Measurements from ENCODE around the gene SORBS1.
"Not testable (repeated sequence)": the region's sequence is repeated elsewhere in the genome, so short reads cannot be mapped to it uniquely, and the experiment has no call there.

The SORBS1 gene

DNA sequence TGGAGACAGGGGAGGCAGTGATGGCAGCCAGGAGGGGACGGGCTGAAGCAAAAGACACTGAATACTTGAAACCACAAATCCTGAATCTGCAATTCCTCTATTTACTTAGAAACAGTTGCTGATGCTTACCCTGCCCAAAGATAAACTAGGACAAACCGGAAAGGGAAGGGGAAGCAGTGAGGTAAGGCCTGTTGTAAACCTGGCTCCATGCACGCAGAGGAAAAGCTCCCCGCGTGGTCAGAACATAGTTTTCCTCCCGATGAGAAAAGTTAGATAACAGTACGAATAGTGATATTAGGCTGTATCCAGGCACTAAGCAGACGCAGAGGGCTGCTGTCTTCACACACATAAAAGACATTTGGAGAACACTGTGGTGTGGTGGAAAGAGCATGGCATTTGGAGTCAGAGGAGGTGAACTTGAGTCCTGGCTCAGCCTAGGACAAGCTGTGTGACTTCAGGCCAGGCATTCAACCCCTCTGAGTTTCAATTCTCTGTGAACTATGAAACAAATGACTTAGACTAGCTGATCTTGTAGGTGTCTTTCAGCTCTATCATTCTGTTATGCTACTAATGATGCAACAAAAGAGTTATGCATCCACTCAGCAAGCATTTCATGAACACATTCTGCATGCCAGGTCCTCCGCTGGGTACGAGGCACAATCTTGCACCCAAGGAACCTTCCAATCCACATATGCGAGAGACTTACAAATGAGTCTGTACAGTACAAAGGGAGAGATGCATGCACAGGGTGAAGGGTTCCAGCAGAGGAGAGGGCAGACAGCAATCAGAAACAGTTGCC is 80.9 kb downstream of the SORBS1 start:
- no peak for DNase-seq

DNA sequence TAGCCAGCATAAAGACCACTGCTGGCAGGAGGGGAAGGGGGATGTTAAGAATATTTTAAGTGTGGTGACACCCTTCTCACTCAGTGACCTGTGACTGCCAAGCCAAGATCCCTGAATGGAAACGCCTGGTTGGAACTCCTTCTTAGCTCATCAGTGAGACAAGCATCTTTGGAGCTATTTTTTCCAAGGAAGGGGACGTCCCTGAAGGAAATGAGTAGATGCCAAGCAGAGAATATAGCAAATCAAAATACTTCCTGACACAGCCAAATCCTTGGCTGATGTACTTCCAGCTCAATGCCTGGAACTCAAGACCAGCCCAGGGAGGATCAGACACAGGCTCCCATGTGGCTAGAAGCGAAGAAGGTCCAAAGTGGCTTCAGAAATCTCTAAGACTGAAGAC is 82.2 kb downstream of the SORBS1 start:
- DNase-seq: no peak

DNA sequence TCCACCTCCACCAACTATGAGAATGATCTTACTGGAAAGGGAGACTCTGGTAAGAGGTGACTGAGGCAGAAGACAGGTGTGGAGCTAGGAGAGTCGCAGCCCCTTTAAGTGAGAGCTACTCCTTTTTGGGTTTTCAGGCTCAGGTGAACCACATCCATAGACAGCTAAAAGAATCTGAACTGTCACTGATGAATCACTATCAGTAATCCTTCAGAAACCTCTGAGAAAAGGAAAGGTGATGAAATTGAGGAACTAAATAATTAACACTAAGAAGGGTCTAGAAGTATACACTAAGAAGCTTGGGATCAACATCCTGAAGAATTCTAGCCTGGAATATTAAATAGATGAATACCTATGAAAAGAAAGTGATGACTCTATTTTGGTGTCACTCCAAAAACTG is 83.0 kb downstream of the SORBS1 start:
- DNase-seq: no peak

DNA sequence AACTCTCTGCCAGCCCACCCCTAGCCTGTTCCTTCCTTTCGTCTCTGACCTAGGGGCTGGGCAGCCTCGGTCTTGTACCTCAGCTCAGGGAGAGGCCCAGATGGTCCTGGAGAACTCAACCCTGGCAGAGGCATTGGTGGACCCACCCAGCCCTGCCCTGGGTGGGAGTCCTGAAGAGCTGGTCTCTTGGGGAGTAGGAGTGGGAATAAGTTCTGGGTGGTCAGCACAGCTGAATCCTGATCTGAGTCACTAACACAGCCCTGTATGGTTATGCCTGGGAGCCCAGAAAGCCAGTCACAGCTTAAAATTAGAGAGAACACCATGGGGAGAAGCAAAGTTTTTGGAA is 84.0 kb downstream of the SORBS1 start:
- DNase-seq: no peak

DNA sequence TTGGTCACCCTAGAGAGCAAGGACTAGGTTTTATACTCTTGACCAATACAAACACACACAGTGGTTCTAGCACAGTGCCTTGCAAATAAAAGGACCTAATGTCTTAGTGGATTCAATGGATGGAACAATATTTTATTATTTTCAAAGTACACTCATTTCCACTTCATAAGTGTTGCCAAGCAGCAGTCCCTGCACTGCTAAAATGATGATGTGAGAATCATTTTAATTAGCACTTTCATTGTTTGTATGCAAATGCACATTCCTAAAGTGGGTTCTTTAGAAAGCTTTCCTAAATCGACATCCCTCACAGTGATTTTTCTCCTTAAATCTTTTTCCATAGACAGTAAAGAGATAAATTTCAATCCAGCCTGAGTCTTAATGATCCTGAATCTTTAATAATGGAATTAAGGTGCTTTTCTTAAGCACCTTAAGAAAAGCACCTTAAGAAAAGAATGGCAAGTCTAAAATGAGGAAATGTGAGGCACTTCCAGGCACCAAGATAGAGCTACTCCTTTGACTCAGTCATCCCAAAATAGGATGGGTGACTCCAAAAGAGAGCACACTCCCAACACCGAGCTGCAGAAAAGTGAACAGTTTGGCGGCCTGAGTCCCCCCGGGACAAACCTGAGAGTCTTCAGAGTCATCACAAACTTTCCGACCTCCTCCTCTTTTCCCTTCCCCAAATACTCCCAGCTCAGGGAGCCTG is 84.5 kb downstream of the SORBS1 start:
- no peak for DNase-seq

DNA sequence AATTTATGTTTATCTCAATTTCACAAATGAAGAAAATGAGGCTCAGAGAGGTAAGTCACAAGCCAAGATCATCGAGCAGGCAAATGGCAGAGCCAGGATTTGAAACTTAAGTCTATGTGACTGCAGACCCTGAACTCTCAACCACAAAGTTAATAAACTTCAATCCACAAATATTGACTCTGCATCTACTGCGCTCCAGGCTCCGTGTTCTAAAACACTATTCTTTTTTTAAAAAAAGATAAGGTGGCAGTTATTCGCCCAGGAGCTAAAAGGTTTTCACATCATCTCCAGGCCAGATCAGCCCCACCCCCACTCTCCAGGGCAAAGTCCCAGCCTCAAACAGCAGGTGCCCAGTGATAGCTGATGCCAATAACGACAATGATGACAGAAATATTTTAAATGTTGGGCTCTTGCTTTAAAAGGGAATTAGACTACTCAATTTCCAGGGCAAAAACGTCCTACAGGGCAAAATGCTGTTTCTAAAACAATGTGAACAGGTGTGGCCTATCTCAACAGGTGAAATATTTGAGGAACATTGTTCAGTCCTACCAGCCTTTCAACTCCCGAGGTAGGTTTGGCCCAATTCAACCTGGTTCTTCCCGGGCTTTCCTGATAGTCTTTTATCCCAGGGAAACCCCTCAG is 85.2 kb downstream of the SORBS1 start:
- DNase-seq: no peak

DNA sequence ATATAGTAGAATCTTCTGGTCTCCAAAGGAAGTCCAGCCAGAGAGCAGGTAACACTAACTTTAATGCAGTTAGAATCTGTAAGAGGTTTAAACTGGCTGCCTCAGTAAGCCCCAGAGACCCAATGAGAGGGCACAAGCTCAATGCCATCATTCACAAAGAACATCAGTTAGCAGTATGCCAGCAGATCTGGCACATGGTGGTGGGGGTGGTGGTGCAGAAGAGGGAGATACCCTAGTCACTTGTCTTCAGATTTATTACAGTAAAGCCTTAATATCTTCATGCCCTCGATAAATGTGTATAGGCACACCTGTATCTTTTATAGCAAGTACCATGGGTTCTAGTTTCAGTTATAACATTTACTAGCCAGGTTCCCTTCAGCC is 86.2 kb downstream of the SORBS1 start:
- no peak for DNase-seq

GRCh38 chr10:95474228-95475002 is 86.8 kb downstream of the SORBS1 start:
- DNase-seq: peak; percentile 37

GRCh38 chr10:95472304-95473088 is 88.7 kb downstream of the SORBS1 start:
- DNase-seq: no peak

GRCh38 chr10:95469676-95470075 is 91.5 kb downstream of the SORBS1 start:
- no peak for DNase-seq

DNA sequence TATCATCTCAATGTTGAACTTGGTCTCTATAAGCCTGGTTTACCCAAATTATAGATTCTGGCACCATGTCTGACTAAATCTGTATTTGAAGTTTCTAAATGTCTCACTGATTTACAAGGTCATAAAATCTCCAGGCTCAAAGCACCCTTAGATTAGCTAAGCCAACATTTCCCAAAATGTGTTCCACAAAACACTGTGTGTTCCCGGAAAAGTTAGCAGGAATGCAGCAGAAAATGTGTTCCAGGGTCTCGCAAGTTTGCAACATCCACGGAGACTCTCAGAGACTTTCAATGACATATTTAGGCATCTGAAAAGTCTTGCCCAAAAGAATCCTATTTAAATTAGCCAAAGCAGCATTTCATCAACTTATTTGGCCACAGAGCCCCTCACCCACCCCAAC is 91.9 kb downstream of the SORBS1 start:
- no peak for DNase-seq

- DNase-seq: not testable (repeated sequence)
Measured at GRCh38 chr10:95467642-95468041, 93.5 kb downstream of the SORBS1 start.

DNA sequence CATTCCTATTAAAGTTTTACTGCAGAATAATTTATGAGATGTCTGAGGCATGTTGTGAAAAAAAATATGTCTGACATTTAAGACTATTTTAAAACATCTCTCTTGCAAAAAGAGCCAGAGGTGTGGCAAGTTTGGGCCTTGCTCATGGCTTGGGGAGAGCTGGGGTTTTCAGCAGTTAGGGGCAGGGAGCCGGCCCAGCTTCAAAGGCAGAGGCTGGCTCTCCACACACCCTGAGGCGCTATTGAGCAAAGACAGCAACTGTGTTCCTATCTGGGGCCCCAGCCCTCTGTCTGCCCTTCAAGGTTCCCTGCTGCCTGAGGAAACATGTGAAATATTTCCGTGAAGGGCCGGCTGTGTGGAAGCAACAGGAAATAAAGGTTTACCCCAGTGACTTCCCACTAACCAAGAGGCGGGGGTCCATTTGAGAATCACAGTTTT is 94.0 kb downstream of the SORBS1 start:
- no peak for DNase-seq

- no peak for DNase-seq
Measured at GRCh38 chr10:95466436-95466835, 94.7 kb downstream of the SORBS1 start.

DNA sequence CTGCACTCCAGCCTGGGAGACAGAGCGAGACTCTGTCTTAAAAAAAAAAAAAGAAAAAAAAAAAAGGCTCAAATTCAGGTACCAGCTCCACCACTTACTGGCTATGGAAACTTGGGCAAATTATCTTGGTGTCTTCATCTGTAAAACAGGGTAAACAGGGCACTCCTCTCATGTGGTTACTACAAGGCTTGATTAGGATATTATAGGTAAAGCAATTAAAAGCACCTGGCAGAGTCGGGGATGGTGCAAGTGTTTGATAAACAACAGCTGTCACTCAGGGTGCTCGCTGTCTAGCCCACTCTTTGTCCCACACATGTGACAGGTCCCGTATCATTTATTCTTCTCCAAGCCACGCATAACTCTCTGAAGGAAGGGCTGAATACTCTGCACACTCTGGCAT is 96.9 kb downstream of the SORBS1 start:
- peak; percentile 43 for DNase-seq

DNA sequence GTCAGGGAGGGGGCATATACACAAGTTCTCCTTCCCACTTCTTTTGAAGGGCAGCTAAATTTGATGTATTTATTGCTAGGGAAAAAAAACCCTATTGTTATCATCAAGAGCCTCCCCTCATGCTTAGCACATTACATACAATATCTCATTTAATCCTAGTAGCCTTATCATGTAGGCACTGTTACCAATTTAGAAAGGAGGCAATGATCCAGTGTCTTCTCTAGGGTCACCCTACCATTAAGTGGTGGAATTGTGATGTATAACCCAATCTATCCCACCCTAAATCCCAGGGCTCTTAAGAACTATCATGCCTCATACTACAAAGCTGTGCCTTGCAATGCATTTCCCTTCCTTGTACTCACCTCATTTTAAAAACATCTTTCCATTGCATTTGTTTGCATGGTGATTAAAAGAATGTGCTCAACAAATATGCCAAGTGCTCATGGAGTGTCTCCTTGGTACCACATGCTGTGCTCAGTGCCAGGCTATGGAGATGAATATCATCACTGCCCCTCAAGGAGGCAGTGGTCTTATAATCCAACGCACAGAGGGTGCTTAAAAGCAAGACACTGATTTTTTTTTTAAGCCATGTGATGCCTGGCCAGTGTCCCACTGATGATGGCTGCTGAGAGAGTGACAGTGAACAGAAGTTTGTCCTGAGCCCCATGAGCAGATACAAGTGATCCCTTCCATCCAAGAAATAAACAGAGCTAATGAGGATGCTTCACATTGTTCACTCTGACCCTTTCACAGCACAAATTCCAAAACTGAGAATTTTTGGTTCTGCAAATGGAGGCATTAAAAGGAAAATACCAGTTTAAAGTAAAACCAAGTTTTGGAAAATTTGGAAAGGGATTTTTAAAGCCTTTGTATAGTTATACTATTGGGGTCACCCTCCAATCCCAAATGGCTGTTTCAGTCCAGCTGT is 98.2 kb downstream of the SORBS1 start:
- DNase-seq: no peak

DNA sequence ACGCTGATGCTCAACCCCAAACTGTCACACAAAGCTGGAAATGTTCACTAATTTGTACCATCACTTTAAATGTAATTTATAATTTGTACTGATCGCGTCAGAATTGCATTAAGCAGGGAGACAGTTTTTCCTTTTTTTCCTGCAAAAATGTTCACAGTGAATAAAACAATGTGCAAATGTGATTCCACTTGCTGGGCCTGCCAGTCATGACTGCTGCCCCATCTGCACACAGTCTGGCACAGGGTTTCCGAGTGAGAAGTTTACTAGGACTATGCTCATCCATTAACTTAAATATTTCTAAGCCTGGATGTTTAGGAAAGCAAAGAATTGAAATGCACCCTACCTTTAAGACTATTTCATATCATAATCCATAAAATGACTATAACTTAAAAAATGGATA is 99.6 kb downstream of the SORBS1 start:
- no peak for DNase-seq

DNA sequence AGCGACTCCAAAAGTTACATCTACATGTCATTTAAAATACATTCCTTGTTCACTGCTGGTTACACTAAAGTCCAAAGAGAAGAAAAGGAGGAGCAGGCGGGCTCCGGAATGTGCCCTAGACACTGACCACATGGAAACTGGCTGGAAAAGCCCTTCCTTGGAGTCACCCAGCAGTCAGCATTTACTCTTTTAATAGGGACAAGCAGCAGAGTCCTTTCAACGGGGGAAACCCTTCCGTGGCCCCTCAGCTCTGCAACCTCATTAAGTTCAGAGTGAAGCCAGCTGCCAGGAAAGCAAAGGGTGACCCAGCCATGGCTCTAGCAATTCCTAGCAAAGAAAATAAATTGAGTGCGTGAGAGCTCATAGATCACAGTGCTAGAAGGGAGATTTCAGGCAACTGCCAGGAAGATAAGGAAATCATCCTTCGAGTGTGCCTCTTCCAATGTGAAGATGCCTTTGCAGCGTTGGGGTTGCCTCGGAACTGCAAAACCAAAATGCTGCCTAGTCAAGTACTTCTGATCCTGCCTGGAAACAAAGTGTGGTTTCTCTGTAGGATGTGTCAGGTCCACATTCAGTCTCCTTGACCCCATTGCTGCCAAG is 101.6 kb downstream of the SORBS1 start:
- no peak for DNase-seq

DNA sequence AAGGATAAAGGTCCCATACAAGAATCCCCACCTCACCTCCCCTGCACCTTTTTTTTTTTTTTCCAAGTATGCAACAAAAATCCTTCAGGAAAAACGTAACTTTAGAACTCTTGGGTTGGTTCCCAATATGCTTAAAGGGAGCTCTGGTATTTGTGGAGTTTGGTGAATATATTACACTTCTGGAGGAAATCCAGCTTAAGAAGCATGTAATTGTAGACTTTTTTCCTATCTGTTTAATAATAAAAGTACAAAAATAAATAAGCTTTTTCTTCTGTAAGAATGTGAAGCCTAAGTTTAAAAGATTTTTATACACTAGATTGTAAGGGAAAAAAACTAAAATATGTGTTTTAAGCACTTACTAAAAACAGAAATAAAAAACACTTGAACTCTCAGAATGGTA is 102.3 kb downstream of the SORBS1 start:
- no peak for DNase-seq

DNA sequence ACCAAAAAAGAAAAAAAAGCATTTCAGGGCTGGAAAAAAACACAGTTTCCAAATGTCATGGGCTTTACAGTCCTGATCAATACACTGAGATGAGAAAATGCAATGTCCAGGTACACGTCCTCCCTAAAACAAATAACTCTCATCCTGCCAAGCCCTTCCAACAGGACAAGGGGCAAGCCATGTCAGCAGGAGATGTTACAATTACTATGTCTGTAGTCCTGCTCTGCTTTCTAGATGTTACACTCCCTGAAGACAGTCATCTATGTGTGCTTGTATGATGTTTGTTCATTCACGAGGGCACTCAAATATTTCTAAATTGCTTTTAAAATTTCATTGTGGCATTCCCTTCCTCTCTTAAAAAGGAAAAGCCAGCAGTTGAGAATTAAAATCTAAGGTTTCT is 103.2 kb downstream of the SORBS1 start:
- no peak for DNase-seq

- no peak for DNase-seq
Measured at GRCh38 chr10:95457319-95457886, 103.8 kb downstream of the SORBS1 start.
